ENCODE measurements around the gene NOL4L.
"Not testable (repeated sequence)": the region's sequence is repeated elsewhere in the genome, so short reads cannot be mapped to it uniquely, and the experiment has no call there.

Gene NOL4L

GRCh38 chr20:32578840-32579390 lies 6.2 kb downstream of the NOL4L start:
- Histone ChIP-seq H3K4me1 (ENCODE audit: insufficient read depth, low read length) (peaks cover 28% of the 10 kb centered on the region; the same call in 1 of the 2 replicates), H3K9ac (ENCODE audit: low read depth, low read length) (no peak overlapping the region), H3K9me3 (ENCODE audit: control insufficient read depth, insufficient read depth, low read length) (no peaks in the 10 kb centered on the region; the same call in 1 of the 2 replicates), H3K36me3 (ENCODE audit: insufficient read depth, low read length) (no peaks in the 10 kb centered on the region)

GRCh38 chr20:32578062-32578461 lies 7.1 kb downstream of the NOL4L start:
- not testable (repeated sequence) for H3K9me3 ChIP-seq (ENCODE audit: control insufficient read depth, insufficient read depth, low read length); H3K9ac ChIP-seq (ENCODE audit: low read depth, low read length); H3K36me3 ChIP-seq (ENCODE audit: insufficient read depth, low read length)
- H3K4me1 ChIP-seq (ENCODE audit: insufficient read depth, low read length): peaks cover 29% of the 10 kb centered on the region; the same call in 1 of the 2 replicates

- Histone ChIP-seq H3K9ac (ENCODE audit: low read depth, low read length) (no peak overlapping the region), H3K9me3 (ENCODE audit: control insufficient read depth, insufficient read depth, low read length) (no peaks in the 10 kb centered on the region; the same call in 1 of the 2 replicates), H3K4me1 (ENCODE audit: insufficient read depth, low read length) (peaks cover 29% of the 10 kb centered on the region; the same call in 1 of the 2 replicates), H3K36me3 (ENCODE audit: insufficient read depth, low read length) (no peaks in the 10 kb centered on the region)
These were observed 7.5 kb downstream of the NOL4L start for GRCh38 chr20:32577657-32578056.

- H3K9ac ChIP-seq (ENCODE audit: low read depth, low read length): no peak overlapping the region
- H3K9me3 ChIP-seq (ENCODE audit: control insufficient read depth, insufficient read depth, low read length): no peaks in the 10 kb centered on the region; the same call in 1 of the 2 replicates
- H3K36me3 ChIP-seq (ENCODE audit: insufficient read depth, low read length): no peaks in the 10 kb centered on the region
- H3K4me1 ChIP-seq (ENCODE audit: insufficient read depth, low read length): peaks cover 25% of the 10 kb centered on the region; the same call in 1 of the 2 replicates
These were observed 8.1 kb downstream of the NOL4L start for GRCh38 chr20:32577023-32577422.

GRCh38 chr20:32576560-32576959 lies 8.6 kb downstream of the NOL4L start:
- no peak overlapping the region for H3K9ac ChIP-seq (ENCODE audit: low read depth, low read length)
- peaks cover 20% of the 10 kb centered on the region; the same call in 1 of the 2 replicates for H3K4me1 ChIP-seq (ENCODE audit: insufficient read depth, low read length)
- no peaks in the 10 kb centered on the region; the same call in 1 of the 2 replicates for H3K9me3 ChIP-seq (ENCODE audit: control insufficient read depth, insufficient read depth, low read length)
- H3K36me3 ChIP-seq (ENCODE audit: insufficient read depth, low read length): no peaks in the 10 kb centered on the region

- H3K9ac ChIP-seq (ENCODE audit: low read depth, low read length): no peak overlapping the region
- H3K36me3 ChIP-seq (ENCODE audit: insufficient read depth, low read length): no peaks in the 10 kb centered on the region
- peaks cover 15% of the 10 kb centered on the region; the same call in 1 of the 2 replicates for H3K4me1 ChIP-seq (ENCODE audit: insufficient read depth, low read length)
- H3K9me3 ChIP-seq (ENCODE audit: control insufficient read depth, insufficient read depth, low read length): no peaks in the 10 kb centered on the region; the same call in 1 of the 2 replicates
These were observed 9.3 kb downstream of the NOL4L start for GRCh38 chr20:32575805-32576204.

- no peaks in the 10 kb centered on the region for H3K36me3 ChIP-seq (ENCODE audit: insufficient read depth, low read length)
- no peaks in the 10 kb centered on the region; the same call in 1 of the 2 replicates for H3K9me3 ChIP-seq (ENCODE audit: control insufficient read depth, insufficient read depth, low read length)
These were observed 9.9 kb downstream of the NOL4L start for GRCh38 chr20:32575227-32575581.

GRCh38 chr20:32574296-32575226 lies 10.6 kb downstream of the NOL4L start:
- H3K9me3 ChIP-seq (ENCODE audit: control insufficient read depth, insufficient read depth, low read length): no peaks in the 10 kb centered on the region; the same call in 1 of the 2 replicates
- H3K9ac ChIP-seq (ENCODE audit: low read depth, low read length): no peak overlapping the region
- peaks cover 21% of the 10 kb centered on the region; the same call in 1 of the 2 replicates for H3K4me1 ChIP-seq (ENCODE audit: insufficient read depth, low read length)
- no peaks in the 10 kb centered on the region for H3K36me3 ChIP-seq (ENCODE audit: insufficient read depth, low read length)

More at GRCh38 chr20:32575227-32575581, 9.9 kb downstream of the NOL4L start:
- no peak overlapping the region for H3K9ac ChIP-seq (ENCODE audit: low read depth, low read length)
- peaks cover 20% of the 10 kb centered on the region; the same call in 1 of the 2 replicates for H3K4me1 ChIP-seq (ENCODE audit: insufficient read depth, low read length)

- Histone ChIP-seq H3K9me3 (ENCODE audit: control insufficient read depth, insufficient read depth, low read length) (no peaks in the 10 kb centered on the region; the same call in 1 of the 2 replicates), H3K36me3 (ENCODE audit: insufficient read depth, low read length) (no peaks in the 10 kb centered on the region), H3K9ac (ENCODE audit: low read depth, low read length) (no peak overlapping the region), H3K4me1 (ENCODE audit: insufficient read depth, low read length) (peaks cover 21% of the 10 kb centered on the region; the same call in 1 of the 2 replicates)
These were observed 11.8 kb downstream of the NOL4L start for GRCh38 chr20:32573167-32573851.

GRCh38 chr20:32572271-32572968 lies 12.7 kb downstream of the NOL4L start:
- Histone ChIP-seq H3K9me3 (ENCODE audit: control insufficient read depth, insufficient read depth, low read length) (no peaks in the 10 kb centered on the region; the same call in 1 of the 2 replicates), H3K9ac (ENCODE audit: low read depth, low read length) (no peak overlapping the region), H3K36me3 (ENCODE audit: insufficient read depth, low read length) (no peaks in the 10 kb centered on the region), H3K4me1 (ENCODE audit: insufficient read depth, low read length) (peaks cover 21% of the 10 kb centered on the region; the same call in 1 of the 2 replicates)

GRCh38 chr20:32571566-32571965 lies 13.6 kb downstream of the NOL4L start:
- H3K9ac ChIP-seq (ENCODE audit: low read depth, low read length): no peak overlapping the region
- peaks cover 21% of the 10 kb centered on the region; the same call in 1 of the 2 replicates for H3K4me1 ChIP-seq (ENCODE audit: insufficient read depth, low read length)
- no peaks in the 10 kb centered on the region for H3K36me3 ChIP-seq (ENCODE audit: insufficient read depth, low read length)
- H3K9me3 ChIP-seq (ENCODE audit: control insufficient read depth, insufficient read depth, low read length): no peaks in the 10 kb centered on the region

- no peaks in the 10 kb centered on the region for H3K36me3 ChIP-seq (ENCODE audit: insufficient read depth, low read length)
- peaks cover 21% of the 10 kb centered on the region; the same call in 1 of the 2 replicates for H3K4me1 ChIP-seq (ENCODE audit: insufficient read depth, low read length)
- H3K9ac ChIP-seq (ENCODE audit: low read depth, low read length): no peak overlapping the region
- no peaks in the 10 kb centered on the region for H3K9me3 ChIP-seq (ENCODE audit: control insufficient read depth, insufficient read depth, low read length)
These were observed 14.5 kb downstream of the NOL4L start for GRCh38 chr20:32570401-32571190.
